Endothelial cell of umbilical vein (primary cell): ENCODE data around the gene CAPN14. TPM values are rescaled to one million over a fixed set of nuclear protein-coding genes. Genes with fewer than 3 reads are reported as not detected.

Source experiments
- BruUV-seq: library from RNA; stranded (reverse); fragments of 400-500 nt; replicated peaks from 2 replicates; lab custom pipeline; 2021; lab: Mats Ljungman, UMichigan
- CTCF ChIA-PET: fragments of 300-600, 350-600 bp; sonication (Branson Sonifier 250); formaldehyde crosslinking; loops from one replicate; lab custom pipeline; 2021; ENCODE audit warnings: antibody characterized with exemption, inconsistent platforms; lab: Charles Lee
- POLR2A ChIA-PET: fragments of 300-600, 350-600 bp; sonication (Branson Sonifier 250); formaldehyde crosslinking; loops from one replicate; lab custom pipeline; 2021; ENCODE audit warnings: antibody characterized with exemption, inconsistent platforms; lab: Charles Lee
- DNase-seq: peaks from one replicate; pipeline ENCODE4 v3.0.0-alpha.2; 2011; ENCODE audit warnings: low read depth, low spot score
- FAIRE-seq: peaks from 2 replicates; lab custom pipeline; 2011; peaks lifted over from hg19 to GRCh38; lab: Jason Lieb, UNC
- H2AFZ ChIP-seq: 2 replicates; pipeline ENCODE4 v1.6.0; 2012; ENCODE audit warnings: low read depth, low read length, control low read depth, inconsistent platforms
- H3K27ac ChIP-seq: 2 replicates; pipeline ENCODE4 v1.5.1; 2011; ENCODE audit warnings: low read depth, mild to moderate bottlenecking, control low read depth, low read length, moderate library complexity; ENCODE audit not compliant: insufficient read depth
- H3K27me3 ChIP-seq, 2 experiments: 2 replicates each; pipeline versions ENCODE4 v1.6.0 to v1.6.1; 2011; ENCODE audit warnings: low read length in 2 of 2, mixed read lengths in 1 of 2; ENCODE audit not compliant: control insufficient read depth in 2 of 2, insufficient read depth in 2 of 2
- H3K36me3 ChIP-seq, 2 experiments: 2 replicates in 1 of 2; 3 replicates in 1 of 2; pipeline ENCODE4 v1.5.1; 2011; ENCODE audit warnings: low read length in 2 of 2, mild to moderate bottlenecking in 1 of 2, moderate library complexity in 1 of 2; ENCODE audit not compliant: control insufficient read depth in 2 of 2, insufficient read depth in 2 of 2; ENCODE audit errors: extremely low read depth in 1 of 2
- H3K4me1 ChIP-seq: 3 replicates; pipeline ENCODE4 v1.5.1; 2011; ENCODE audit warnings: mild to moderate bottlenecking, low read length; ENCODE audit not compliant: control insufficient read depth, insufficient read depth; ENCODE audit errors: extremely low read depth
- H3K4me2 ChIP-seq: 2 replicates; pipeline ENCODE4 v1.6.1; 2011; ENCODE audit warnings: low read length, control low read depth, mixed read lengths; ENCODE audit not compliant: insufficient read depth
- H3K4me3 ChIP-seq, 3 experiments: fragments of 200-600 bp in 1 of 3; sonication (generic), shearing (Covaris generic) in 1 of 3; replicated peaks in 1 of 3; 2 replicates each; pipeline ENCODE4 v1.5.1; 2011 to 2016; ENCODE audit warnings: control low read depth in 3 of 3, low read length in 3 of 3, mild to moderate bottlenecking in 2 of 3, inconsistent platforms in 1 of 3, low read depth in 1 of 3, moderate library complexity in 1 of 3; ENCODE audit not compliant: insufficient read depth in 1 of 3
- H3K79me2 ChIP-seq: 2 replicates; pipeline ENCODE4 v1.6.0; 2012; ENCODE audit warnings: low read length, inconsistent platforms; ENCODE audit not compliant: control insufficient read depth, insufficient read depth
- H3K9ac ChIP-seq: replicated peaks from 2 replicates; pipeline ENCODE3; 2011; ENCODE audit warnings: low read length, control low read depth; ENCODE audit not compliant: insufficient read depth; ENCODE audit errors: extremely low read depth
- H3K9me1 ChIP-seq: replicated peaks from 3 replicates; pipeline ENCODE4 v1.6.0; 2011; ENCODE audit warnings: mild to moderate bottlenecking, low read length; ENCODE audit not compliant: control insufficient read depth, insufficient read depth; ENCODE audit errors: extremely low read depth
- H3K9me3 ChIP-seq: replicated peaks from 2 replicates; pipeline ENCODE4 v1.5.1; 2012; ENCODE audit warnings: low read length, inconsistent platforms; ENCODE audit not compliant: control insufficient read depth, insufficient read depth
- H4K20me1 ChIP-seq: replicated peaks from 2 replicates; pipeline ENCODE3; 2011; ENCODE audit warnings: mild to moderate bottlenecking, low read length; ENCODE audit not compliant: control insufficient read depth, insufficient read depth; ENCODE audit errors: extremely low read depth
- EZH2 ChIP-seq: IDR thresholded peaks from 2 replicates; pipeline ENCODE4 v1.6.1; 2012; ENCODE audit warnings: borderline replicate concordance, low read depth, mild to moderate bottlenecking, moderate library complexity, low read length, inconsistent platforms; ENCODE audit not compliant: severe bottlenecking
- FOS ChIP-seq: IDR thresholded peaks from 2 replicates; pipeline ENCODE4 v1.6.1; 2011; ENCODE audit warnings: mild to moderate bottlenecking, low read length, moderate library complexity, borderline replicate concordance; ENCODE audit not compliant: insufficient read depth
- GATA2 ChIP-seq: IDR thresholded peaks from 2 replicates; pipeline ENCODE4 v1.7.0; 2011; ENCODE audit warnings: low read depth, mild to moderate bottlenecking, moderate library complexity, mixed read lengths, low read length; ENCODE audit not compliant: insufficient read length, insufficient read depth
- JUN ChIP-seq: IDR thresholded peaks from 2 replicates; pipeline ENCODE4 v1.6.1; 2011; ENCODE audit warnings: borderline replicate concordance, low read depth; ENCODE audit not compliant: insufficient read length, insufficient read depth
- MYC ChIP-seq: IDR thresholded peaks from one replicate; pipeline ENCODE4 v1.6.1; 2011; ENCODE audit warnings: mild to moderate bottlenecking, low read depth, low read length
- POLR2A ChIP-seq: IDR thresholded peaks from 2 replicates; pipeline ENCODE4 v1.6.1; 2012; ENCODE audit warnings: low read depth, mild to moderate bottlenecking, control low read depth, low read length
- POLR2AphosphoS5 ChIP-seq: IDR thresholded peaks from 2 replicates; pipeline ENCODE4 v1.6.1; 2012; ENCODE audit warnings: low read depth, mild to moderate bottlenecking, control low read depth, low read length, moderate library complexity; ENCODE audit not compliant: insufficient read depth
- dilution Hi-C: fragments of 300-500 bp; cut with MboI; formaldehyde crosslinking; loops from one replicate; pipeline ENCODE4 v1.15.0; 2019; ENCODE audit warnings: low sequenced_read_pairs; ENCODE audit not compliant: extremely low pct_ligation_motif_present
- intact Hi-C: fragments of 100-400 bp; cut with micrococcal nuclease; formaldehyde crosslinking; loops from one replicate; pipeline ENCODE4 v1.10.0; 2022
- polyA plus RNA-seq, 4 experiments: library from polyadenylated mRNA; depleted of rRNA in 3 of 4; stranded (reverse) in 3 of 4; unstranded in 1 of 4; fragments of >200 nt; gene quantifications; 2 replicates each; pipeline versions ENCODE4 v1.2.1 to v1.2.3, GENCODE V29; 2011 to 2012; ENCODE audit warnings: missing spikeins in 1 of 4
- total RNA-seq: library from RNA; stranded (reverse); gene quantifications from 2 replicates; pipeline ENCODE4 v1.2.3, GENCODE V29; 2021
- TF ChIP-seq, protein P1 (sequence below): IDR thresholded peaks from 2 replicates; pipeline ENCODE4 v1.6.1; 2011; ENCODE audit not compliant: insufficient read depth, insufficient read length
- TF ChIP-seq, protein P2 (sequence below), 2 donors: IDR thresholded peaks; 1 replicate in 1 of 2; 2 replicates in 1 of 2; pipeline ENCODE4 v1.5.1; 2011; ENCODE audit warnings: low read length in 2 of 2, mild to moderate bottlenecking in 2 of 2, moderate library complexity in 2 of 2, control low read depth in 1 of 2, inconsistent platforms in 1 of 2, low read depth in 1 of 2; ENCODE audit not compliant: insufficient read depth in 1 of 2; ENCODE audit errors: extremely low read depth in 1 of 2

The CAPN14 gene
- total and polyA plus RNA-seq, 2 donors (not counting 3 experiments of a cell fraction or from before 2014, with no cell fraction given), result 0.01 to 0.15 TPM

DNA sequence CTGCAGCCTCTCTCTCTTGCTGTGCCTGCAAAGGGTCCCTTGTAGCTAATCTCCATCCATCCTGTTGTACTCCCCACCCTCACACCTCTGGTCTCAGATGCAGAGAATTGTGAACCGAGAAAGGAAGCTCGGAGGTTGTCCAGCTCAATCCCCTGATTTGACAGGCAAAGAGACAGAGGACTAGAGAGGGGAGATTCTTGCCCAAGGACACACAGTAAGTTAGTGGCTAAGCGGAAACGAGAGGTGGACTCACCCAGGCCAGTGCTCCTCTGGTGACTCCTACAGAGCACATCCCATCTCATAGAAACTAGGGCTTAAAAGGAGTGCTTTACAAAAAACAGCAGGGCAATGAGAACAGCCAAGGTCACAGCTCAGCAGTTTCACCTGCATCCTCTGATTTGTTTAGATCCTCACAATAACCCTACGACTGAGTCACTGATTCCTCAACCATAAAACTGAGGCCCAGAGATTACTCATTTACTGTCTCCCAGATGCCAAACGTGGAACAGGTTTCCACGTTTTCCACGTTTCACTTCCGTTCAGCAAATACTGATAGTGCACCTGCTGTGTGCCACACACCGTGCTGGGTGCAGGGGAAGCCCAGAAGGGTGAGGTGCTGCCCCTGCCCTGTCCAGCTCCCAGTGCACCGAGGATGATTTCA is 38.7 kb upstream of the CAPN14 start:
- Histone ChIP-seq H3K36me3 (no peaks in the 10 kb centered on the region), H3K27ac (no peak overlapping the region), H3K4me2 (no peak overlapping the region), H3K9ac (no peak overlapping the region), H2AFZ (no peak overlapping the region), H3K79me2 (no peaks in the 10 kb centered on the region), H3K9me3 (no peaks in the 10 kb centered on the region), H3K4me1 (no peaks in the 10 kb centered on the region), H4K20me1 (no peaks in the 10 kb centered on the region), H3K9me1 (no peaks in the 10 kb centered on the region), H3K4me3 (no peak overlapping the region), H3K27me3 (no peaks in the 10 kb centered on the region)
- FAIRE-seq (no peak), DNase-seq (no peak)
- TF ChIP-seq, protein P1, sequence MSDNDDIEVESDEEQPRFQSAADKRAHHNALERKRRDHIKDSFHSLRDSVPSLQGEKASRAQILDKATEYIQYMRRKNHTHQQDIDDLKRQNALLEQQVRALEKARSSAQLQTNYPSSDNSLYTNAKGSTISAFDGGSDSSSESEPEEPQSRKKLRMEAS, result no peak
- TF ChIP-seq, protein P2, sequence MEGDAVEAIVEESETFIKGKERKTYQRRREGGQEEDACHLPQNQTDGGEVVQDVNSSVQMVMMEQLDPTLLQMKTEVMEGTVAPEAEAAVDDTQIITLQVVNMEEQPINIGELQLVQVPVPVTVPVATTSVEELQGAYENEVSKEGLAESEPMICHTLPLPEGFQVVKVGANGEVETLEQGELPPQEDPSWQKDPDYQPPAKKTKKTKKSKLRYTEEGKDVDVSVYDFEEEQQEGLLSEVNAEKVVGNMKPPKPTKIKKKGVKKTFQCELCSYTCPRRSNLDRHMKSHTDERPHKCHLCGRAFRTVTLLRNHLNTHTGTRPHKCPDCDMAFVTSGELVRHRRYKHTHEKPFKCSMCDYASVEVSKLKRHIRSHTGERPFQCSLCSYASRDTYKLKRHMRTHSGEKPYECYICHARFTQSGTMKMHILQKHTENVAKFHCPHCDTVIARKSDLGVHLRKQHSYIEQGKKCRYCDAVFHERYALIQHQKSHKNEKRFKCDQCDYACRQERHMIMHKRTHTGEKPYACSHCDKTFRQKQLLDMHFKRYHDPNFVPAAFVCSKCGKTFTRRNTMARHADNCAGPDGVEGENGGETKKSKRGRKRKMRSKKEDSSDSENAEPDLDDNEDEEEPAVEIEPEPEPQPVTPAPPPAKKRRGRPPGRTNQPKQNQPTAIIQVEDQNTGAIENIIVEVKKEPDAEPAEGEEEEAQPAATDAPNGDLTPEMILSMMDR (IDR thresholded peaks at IDR 0.05; ENCODE audit: extremely low read depth in 1 of 2, insufficient read depth in 1 of 2, low read depth in 1 of 2, low read length in 2 of 2), result no peak
- no peak for TF ChIP-seq JUN
- no peak for TF ChIP-seq POLR2AphosphoS5
- TF ChIP-seq MYC, result no peak
- no peak for TF ChIP-seq GATA2
- TF ChIP-seq EZH2, result no peak
- no peak for TF ChIP-seq FOS
- TF ChIP-seq POLR2A, result no peak
- POLR2A ChIA-PET, result no interaction called here
- intact Hi-C loops, result no loop called here
- CTCF ChIA-PET, result no interaction called here
- no TSS peak for BruUV-seq
- dilution Hi-C loops, result no loop called here
